Naive thymus-derived CD4-positive, alpha-beta T cell (primary cell): ENCODE measurements around the gene LRP2. TPM values are rescaled to one million over a fixed set of nuclear protein-coding genes. Genes with fewer than 3 reads are reported as not detected.

Experiments used
- ATAC-seq: fragments of 150-1000 bp; cut with Tn5 transposase; 2 replicates; pipeline ENCODE4 v1.10.0; 2021; ENCODE audit warnings: mild to moderate bottlenecking, moderate library complexity
- CTCF ChIA-PET: fragments of 350-600 bp; sonication (Branson Sonifier 250); formaldehyde crosslinking; loops from one replicate; lab custom pipeline; 2021; ENCODE audit warnings: antibody characterized with exemption; lab: Charles Lee
- POLR2A ChIA-PET: fragments of 350-600 bp; sonication (Branson Sonifier 250); formaldehyde crosslinking; loops from one replicate; lab custom pipeline; 2021; ENCODE audit warnings: antibody characterized with exemption, inconsistent platforms; lab: Charles Lee
- DNase-seq, 9 donors: peaks; one replicate each; pipeline versions ENCODE4 v3.0.0 to v3.0.0-alpha.2; 2020 to 2022; ENCODE audit warnings: mixed read lengths in 1 of 9
- H3K27ac ChIP-seq: one replicate; pipeline ENCODE4 v1.7.0; 2013; ENCODE audit warnings: mild to moderate bottlenecking, low read depth, low read length, moderate library complexity
- H3K27me3 ChIP-seq, 2 donors: one replicate each; pipeline ENCODE4 v1.7.0; 2013; ENCODE audit warnings: low read length in 2 of 2, mild to moderate bottlenecking in 2 of 2, moderate library complexity in 2 of 2; ENCODE audit not compliant: control insufficient read depth in 2 of 2, insufficient read depth in 2 of 2
- H3K36me3 ChIP-seq, 3 experiments: 1 replicate in 2 of 3; 2 replicates in 1 of 3; pipeline ENCODE4 v1.7.0; 2013; ENCODE audit warnings: low read length in 3 of 3, mild to moderate bottlenecking in 3 of 3, moderate library complexity in 1 of 3; ENCODE audit not compliant: insufficient read depth in 3 of 3, control insufficient read depth in 2 of 3
- H3K4me1 ChIP-seq, 2 donors: one replicate each; pipeline ENCODE4 v1.7.0; 2013; ENCODE audit warnings: low read length in 2 of 2, mild to moderate bottlenecking in 2 of 2, moderate library complexity in 1 of 2; ENCODE audit not compliant: control insufficient read depth in 2 of 2, insufficient read depth in 2 of 2
- H3K4me3 ChIP-seq: 2 replicates; pipeline ENCODE4 v1.7.0; 2013; ENCODE audit warnings: mild to moderate bottlenecking, low read length
- H3K9me3 ChIP-seq, 3 experiments: 1 replicate in 2 of 3; 2 replicates in 1 of 3; pipeline ENCODE4 v1.7.0; 2013; ENCODE audit warnings: low read length in 3 of 3; ENCODE audit not compliant: control insufficient read depth in 2 of 3
- H3K27ac Mint-ChIP-seq, 9 donors: one replicate each; pipeline ENCODE4 v1.8.0; 2020 to 2022; ENCODE audit warnings: mixed read lengths in 9 of 9, mild to moderate bottlenecking in 8 of 9, moderate library complexity in 5 of 9, inconsistent platforms in 2 of 9
- H3K27me3 Mint-ChIP-seq, 5 donors: one replicate each; pipeline ENCODE4 v1.8.0; 2021 to 2022; ENCODE audit warnings: mixed read lengths in 5 of 5, mild to moderate bottlenecking in 1 of 5
- H3K36me3 Mint-ChIP-seq, 5 donors: one replicate each; pipeline ENCODE4 v1.8.0; 2020 to 2022; ENCODE audit warnings: mixed read lengths in 5 of 5, mild to moderate bottlenecking in 3 of 5, inconsistent platforms in 1 of 5
- H3K4me1 Mint-ChIP-seq, 7 donors: one replicate each; pipeline ENCODE4 v1.8.0; 2020 to 2022; ENCODE audit warnings: mixed read lengths in 7 of 7, mild to moderate bottlenecking in 3 of 7, inconsistent platforms in 1 of 7
- H3K4me3 Mint-ChIP-seq, 10 donors: one replicate each; pipeline ENCODE4 v1.8.0; 2020 to 2022; ENCODE audit warnings: mild to moderate bottlenecking in 10 of 10, mixed read lengths in 10 of 10, moderate library complexity in 6 of 10, inconsistent platforms in 2 of 10
- H3K9me3 Mint-ChIP-seq, 11 donors: one replicate each; pipeline ENCODE4 v1.8.0; 2020 to 2022; ENCODE audit warnings: mixed read lengths in 11 of 11, mild to moderate bottlenecking in 4 of 11, inconsistent platforms in 1 of 11, moderate library complexity in 1 of 11
- intact Hi-C, 2 donors: fragments of 100-400 bp; cut with micrococcal nuclease; formaldehyde crosslinking; loops; one replicate each; pipeline ENCODE4 v1.15.1; 2023
- polyA plus RNA-seq, 2 donors: library from polyadenylated mRNA; unstranded; fragments of 300-500 nt; fragmentation: Illumina TruSeq; gene quantifications; one replicate each; pipeline ENCODE4 v1.2.3, GENCODE V29; 2021
- total RNA-seq, 6 experiments: library from RNA in 5 of 6; stranded (reverse) in 5 of 6; gene quantifications; 1 replicate in 5 of 6; 2 replicates in 1 of 6; pipeline ENCODE4 v1.2.3 and lab custom pipeline; 2021 to 2026

LRP2 gene
- total and polyA plus RNA-seq, 7 experiments from 2014 or later: 0.15 TPM; not detected in 6

- ChIA-PET POLR2A (no interaction called here), CTCF (no interaction called here)
- H3K4me3 Mint-ChIP-seq: no peak overlapping the region
- no peaks in the 10 kb centered on the region for H3K9me3 Mint-ChIP-seq
- Histone ChIP-seq H3K4me1 (no peaks in the 10 kb centered on the region), H3K36me3 (no peaks in the 10 kb centered on the region), H3K27me3 (no peaks in the 10 kb centered on the region), H3K4me3 (no peak overlapping the region), H3K9me3 (no peaks in the 10 kb centered on the region), H3K27ac (no peak overlapping the region)
- H3K36me3 Mint-ChIP-seq: no peaks in the 10 kb centered on the region
- intact Hi-C loops: no loop called here
- H3K27ac Mint-ChIP-seq: no peak overlapping the region
- H3K4me1 Mint-ChIP-seq: peaks cover 0 to 3% (median 0%) of the 10 kb centered on the region in 7 donors
- no peak for DNase-seq
- H3K27me3 Mint-ChIP-seq: peaks cover 20 to 32% (median 24%) of the 10 kb centered on the region in 5 donors
- no peak for ATAC-seq
Observed at GRCh38 chr2:169391236-169391635, 28.9 kb upstream of the LRP2 start.

GRCh38 chr2:169388161-169388560 is 25.8 kb upstream of the LRP2 start:
- Histone ChIP-seq H3K27ac (no peak overlapping the region), H3K36me3 (no peaks in the 10 kb centered on the region), H3K4me1 (no peaks in the 10 kb centered on the region), H3K27me3 (no peaks in the 10 kb centered on the region), H3K4me3 (no peak overlapping the region), H3K9me3 (no peaks in the 10 kb centered on the region)
- ChIA-PET POLR2A (no interaction called here), CTCF (no interaction called here)
- H3K27ac Mint-ChIP-seq: no peak overlapping the region
- H3K4me1 Mint-ChIP-seq: peaks cover 0 to 2% (median 0%) of the 10 kb centered on the region in 7 donors
- DNase-seq (no peak), ATAC-seq (no peak)
- H3K9me3 Mint-ChIP-seq: peaks cover 0 to 3% (median 0%) of the 10 kb centered on the region in 11 donors
- no peaks in the 10 kb centered on the region for H3K36me3 Mint-ChIP-seq
- intact Hi-C loops: no loop called here
- no peak overlapping the region for H3K4me3 Mint-ChIP-seq
- H3K27me3 Mint-ChIP-seq: peaks cover 17 to 38% (median 25%) of the 10 kb centered on the region in 5 donors

DNA sequence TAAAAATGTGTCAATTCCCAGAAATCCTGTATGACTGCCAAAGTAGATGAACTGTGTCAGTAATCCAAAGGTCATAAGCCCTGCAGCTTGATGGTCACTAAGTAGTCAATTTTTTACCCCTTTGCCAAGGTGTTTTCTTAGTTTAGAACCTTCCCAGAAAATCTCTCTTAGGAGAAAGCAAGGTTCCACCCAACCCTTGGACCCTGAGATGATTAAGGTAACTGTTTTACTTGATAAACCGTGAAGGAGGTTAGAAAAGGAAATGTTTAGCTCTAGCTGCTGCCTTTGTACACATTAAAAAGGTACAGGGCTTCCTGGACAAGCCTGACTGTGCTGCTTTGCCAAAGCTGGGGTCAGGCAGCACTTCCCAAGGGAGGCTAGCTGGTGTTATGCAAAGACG is 24.4 kb upstream of the LRP2 start:
- Histone ChIP-seq H3K4me1 (no peaks in the 10 kb centered on the region), H3K36me3 (no peaks in the 10 kb centered on the region), H3K27me3 (no peaks in the 10 kb centered on the region), H3K27ac (no peak overlapping the region), H3K4me3 (no peak overlapping the region), H3K9me3 (no peaks in the 10 kb centered on the region)
- no peaks in the 10 kb centered on the region for H3K4me1 Mint-ChIP-seq
- ChIA-PET CTCF (no interaction called here), POLR2A (no interaction called here)
- H3K36me3 Mint-ChIP-seq: no peaks in the 10 kb centered on the region
- no peak overlapping the region for H3K27ac Mint-ChIP-seq
- peaks cover 0 to 3% (median 0%) of the 10 kb centered on the region in 11 donors for H3K9me3 Mint-ChIP-seq
- intact Hi-C loops: no loop called here
- no peak overlapping the region for H3K4me3 Mint-ChIP-seq
- ATAC-seq (no peak), DNase-seq (no peak)
- peaks cover 22 to 41% (median 26%) of the 10 kb centered on the region in 5 donors for H3K27me3 Mint-ChIP-seq

GRCh38 chr2:169384816-169385215 is 22.5 kb upstream of the LRP2 start:
- H3K36me3 ChIP-seq: no peaks in the 10 kb centered on the region
- H3K9me3 ChIP-seq: no peaks in the 10 kb centered on the region
- CTCF ChIA-PET: no interaction called here
- H3K27ac ChIP-seq: no peak overlapping the region
- no peak for DNase-seq
- H3K27me3 Mint-ChIP-seq: peaks cover 34 to 48% (median 36%) of the 10 kb centered on the region in 5 donors
- H3K4me3 Mint-ChIP-seq: no peak overlapping the region
- no peaks in the 10 kb centered on the region for H3K27me3 ChIP-seq
- H3K9me3 Mint-ChIP-seq: peaks cover 0 to 3% (median 0%) of the 10 kb centered on the region in 11 donors
- H3K36me3 Mint-ChIP-seq: no peaks in the 10 kb centered on the region
- H3K4me1 ChIP-seq: no peaks in the 10 kb centered on the region
- no peak overlapping the region for H3K27ac Mint-ChIP-seq
- ATAC-seq: no peak
- no peaks in the 10 kb centered on the region for H3K4me1 Mint-ChIP-seq
- no peak overlapping the region for H3K4me3 ChIP-seq
- intact Hi-C loops: no loop called here
- POLR2A ChIA-PET: no interaction called here

DNA sequence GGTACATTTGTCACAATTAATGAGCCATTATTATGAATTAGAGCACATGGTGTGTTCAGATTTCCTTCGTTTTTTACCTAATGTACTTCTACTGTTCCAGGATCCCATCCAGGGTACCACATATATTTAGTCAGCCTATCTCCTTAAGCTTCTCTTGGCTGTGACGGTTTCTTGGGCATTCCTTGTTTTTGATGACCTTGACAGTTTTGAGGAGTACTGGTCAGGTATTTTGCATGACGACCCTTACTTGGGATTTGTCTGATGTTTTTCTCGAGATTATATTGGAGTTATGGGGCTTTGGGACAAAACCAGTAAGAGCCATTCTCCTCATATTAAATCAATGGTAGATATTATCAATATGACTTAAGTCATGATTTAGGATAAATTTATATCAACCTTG is 10.2 kb upstream of the LRP2 start:
- Histone ChIP-seq H3K4me3 (no peak overlapping the region), H3K9me3 (no peaks in the 10 kb centered on the region), H3K36me3 (no peaks in the 10 kb centered on the region), H3K4me1 (no peaks in the 10 kb centered on the region), H3K27me3 (no peaks in the 10 kb centered on the region), H3K27ac (no peak overlapping the region)
- ChIA-PET POLR2A (no interaction called here), CTCF (interaction anchor here (0.6 kb wide), 1 partner anchor 48 kb away, joined by 3 read pairs; no protein-coding TSS in a partner anchor)
- ATAC-seq (no peak), DNase-seq (no peak)
- Mint-ChIP-seq H3K27ac (no peak overlapping the region), H3K27me3 (peaks cover 18 to 41% (median 26%) of the 10 kb centered on the region in 5 donors), H3K4me3 (no peak overlapping the region), H3K4me1 (no peaks in the 10 kb centered on the region), H3K36me3 (peaks cover 0 to 2% (median 0%) of the 10 kb centered on the region in 5 donors), H3K9me3 (peaks cover 0 to 6% (median 1%) of the 10 kb centered on the region in 11 donors)
- intact Hi-C loops: no loop called here

GRCh38 chr2:169366066-169366465 is 3.7 kb upstream of the LRP2 start:
- H3K27me3 ChIP-seq: peaks cover 0 to 12% of the 10 kb centered on the region in 2 donors
- peaks cover 11 to 18% of the 10 kb centered on the region in 2 donors for H3K4me1 ChIP-seq
- no peak overlapping the region for H3K27ac ChIP-seq
- ATAC-seq (no peak), DNase-seq (no peak)
- H3K27ac Mint-ChIP-seq: no peak overlapping the region
- H3K4me3 Mint-ChIP-seq: peak overlapping the region in 1 of 10 donors; percentile 26
- H3K9me3 ChIP-seq: no peaks in the 10 kb centered on the region
- ChIA-PET CTCF (no interaction called here), POLR2A (no interaction called here)
- peaks cover 24 to 57% (median 41%) of the 10 kb centered on the region in 5 donors for H3K27me3 Mint-ChIP-seq
- peaks cover 0 to 5% (median 0%) of the 10 kb centered on the region in 5 donors for H3K36me3 Mint-ChIP-seq
- intact Hi-C loops: loop anchor here (10.0 kb wide), 4 partner anchors 429 to 1121 kb away; partner anchors contain the start of genes METTL5 (in 2 of the 2), UBR3 (in 2 of the 2), CERS6 (in 1 of the 2) and SSB (in 1 of the 2)
- H3K9me3 Mint-ChIP-seq: peaks cover 0 to 8% (median 1%) of the 10 kb centered on the region in 11 donors
- no peaks in the 10 kb centered on the region for H3K36me3 ChIP-seq
- H3K4me3 ChIP-seq: no peak overlapping the region
- H3K4me1 Mint-ChIP-seq: peaks cover 17 to 37% (median 29%) of the 10 kb centered on the region in 7 donors

GRCh38 chr2:169365029-169365480 is 2.7 kb upstream of the LRP2 start:
- H3K9me3 Mint-ChIP-seq: peaks cover 0 to 8% (median 1%) of the 10 kb centered on the region in 11 donors
- H3K4me1 ChIP-seq: peaks cover 11 to 18% of the 10 kb centered on the region in 2 donors
- peak overlapping the region in 5 of 9 donors; percentile 7 to 88 (median 33) for H3K27ac Mint-ChIP-seq
- H3K36me3 ChIP-seq: no peaks in the 10 kb centered on the region
- H3K4me3 ChIP-seq: peak overlapping the region; percentile 89
- no peak overlapping the region for H3K27ac ChIP-seq
- H3K27me3 Mint-ChIP-seq: peaks cover 35 to 58% (median 47%) of the 10 kb centered on the region in 5 donors
- DNase-seq (peak in 3 of 9 donors; percentile 8 to 20 (median 12)), ATAC-seq (no peak)
- no peaks in the 10 kb centered on the region for H3K9me3 ChIP-seq
- POLR2A ChIA-PET: no interaction called here
- H3K36me3 Mint-ChIP-seq: peaks cover 0 to 5% (median 0%) of the 10 kb centered on the region in 5 donors
- intact Hi-C loops: loop anchor here (10.0 kb wide), 4 partner anchors 430 to 1120 kb away; partner anchors contain the start of genes METTL5 (in 2 of the 2), UBR3 (in 2 of the 2), CERS6 (in 1 of the 2) and SSB (in 1 of the 2)
- H3K27me3 ChIP-seq: peaks cover 4 to 15% of the 10 kb centered on the region in 2 donors
- CTCF ChIA-PET: no interaction called here
- peaks cover 17 to 37% (median 29%) of the 10 kb centered on the region in 7 donors for H3K4me1 Mint-ChIP-seq
- peak overlapping the region; percentile 87 to 98 (median 94) for H3K4me3 Mint-ChIP-seq
